RPMI8226 (cell line): ENCODE results near the gene HHAT.
"Not testable (repeated sequence)": the region's sequence is repeated elsewhere in the genome, so short reads cannot be mapped to it uniquely, and the experiment has no call there.

Source experiments
- DNase-seq: peaks from one replicate; pipeline ENCODE4 v3.0.0-alpha.2; 2015

HHAT gene

GRCh38 chr1:210655511-210655910 is 326.8 kb downstream of the HHAT start:
- no peak for DNase-seq

GRCh38 chr1:210657806-210658205 is 329.1 kb downstream of the HHAT start:
- no peak for DNase-seq

- DNase-seq: not testable (repeated sequence)
Measured at GRCh38 chr1:210661520-210661919, 332.8 kb downstream of the HHAT start.

GRCh38 chr1:210662291-210663050 is 333.8 kb downstream of the HHAT start:
- no peak for DNase-seq

GRCh38 chr1:210663730-210664573 is 335.2 kb downstream of the HHAT start:
- DNase-seq: no peak

GRCh38 chr1:210669951-210670350 is 341.2 kb downstream of the HHAT start:
- no peak for DNase-seq

GRCh38 chr1:210674151-210674550 is 345.4 kb downstream of the HHAT start:
- no peak for DNase-seq

- no peak for DNase-seq
Measured at GRCh38 chr1:210676539-210676938, 347.8 kb downstream of the HHAT start.

GRCh38 chr1:210677533-210677932 is 348.8 kb downstream of the HHAT start:
- DNase-seq: no peak

GRCh38 chr1:210678306-210678705 is 349.6 kb downstream of the HHAT start:
- DNase-seq: no peak

- no peak for DNase-seq
Measured at GRCh38 chr1:210681158-210681557, 352.5 kb downstream of the HHAT start.

GRCh38 chr1:210683403-210684047 is 354.8 kb downstream of the HHAT start:
- DNase-seq: no peak

GRCh38 chr1:210684466-210685294 is 356.0 kb downstream of the HHAT start:
- no peak for DNase-seq

- DNase-seq: no peak
Measured at GRCh38 chr1:210685295-210685650, 356.6 kb downstream of the HHAT start.

GRCh38 chr1:210686841-210687240 is 358.1 kb downstream of the HHAT start:
- no peak for DNase-seq

- no peak for DNase-seq
Measured at GRCh38 chr1:210687582-210688279, 359.0 kb downstream of the HHAT start.

- no peak for DNase-seq
Measured at GRCh38 chr1:210688512-210689234, 360.0 kb downstream of the HHAT start.

GRCh38 chr1:210689826-210690225 is 361.1 kb downstream of the HHAT start:
- DNase-seq: no peak

- no peak for DNase-seq
Measured at GRCh38 chr1:210690236-210690635, 361.5 kb downstream of the HHAT start.

GRCh38 chr1:210691039-210691610 is 362.4 kb downstream of the HHAT start:
- DNase-seq: no peak

- no peak for DNase-seq
Measured at GRCh38 chr1:210692796-210693195, 364.1 kb downstream of the HHAT start.
